ENCODE data around the gene GBE1.

DNA sequence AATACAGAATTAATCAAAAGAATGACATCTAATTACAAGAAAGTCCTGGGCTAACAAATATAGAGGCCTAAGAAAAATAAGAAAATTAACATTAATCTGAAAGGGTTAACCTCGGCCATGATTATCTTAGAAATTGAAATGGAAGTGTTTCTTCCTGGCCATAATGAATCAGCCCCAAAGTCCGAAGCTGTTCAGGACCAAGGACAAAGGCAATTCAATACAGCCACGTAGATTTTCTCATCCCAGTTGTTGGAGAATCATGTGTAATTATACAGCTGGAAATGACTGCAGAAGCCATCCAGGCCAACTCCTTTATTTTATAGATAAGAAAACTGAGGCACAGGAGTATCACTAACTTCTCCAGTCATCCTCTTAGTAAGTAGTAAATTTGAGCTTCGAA is 38.0 kb upstream of the GBE1 start:
- TF ChIP-seq, protein P1, sequence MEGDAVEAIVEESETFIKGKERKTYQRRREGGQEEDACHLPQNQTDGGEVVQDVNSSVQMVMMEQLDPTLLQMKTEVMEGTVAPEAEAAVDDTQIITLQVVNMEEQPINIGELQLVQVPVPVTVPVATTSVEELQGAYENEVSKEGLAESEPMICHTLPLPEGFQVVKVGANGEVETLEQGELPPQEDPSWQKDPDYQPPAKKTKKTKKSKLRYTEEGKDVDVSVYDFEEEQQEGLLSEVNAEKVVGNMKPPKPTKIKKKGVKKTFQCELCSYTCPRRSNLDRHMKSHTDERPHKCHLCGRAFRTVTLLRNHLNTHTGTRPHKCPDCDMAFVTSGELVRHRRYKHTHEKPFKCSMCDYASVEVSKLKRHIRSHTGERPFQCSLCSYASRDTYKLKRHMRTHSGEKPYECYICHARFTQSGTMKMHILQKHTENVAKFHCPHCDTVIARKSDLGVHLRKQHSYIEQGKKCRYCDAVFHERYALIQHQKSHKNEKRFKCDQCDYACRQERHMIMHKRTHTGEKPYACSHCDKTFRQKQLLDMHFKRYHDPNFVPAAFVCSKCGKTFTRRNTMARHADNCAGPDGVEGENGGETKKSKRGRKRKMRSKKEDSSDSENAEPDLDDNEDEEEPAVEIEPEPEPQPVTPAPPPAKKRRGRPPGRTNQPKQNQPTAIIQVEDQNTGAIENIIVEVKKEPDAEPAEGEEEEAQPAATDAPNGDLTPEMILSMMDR (IDR thresholded peaks at IDR 0.05): no peak
- TF ChIP-seq POLR2A (IDR thresholded peaks at IDR 0.05) (no peak), POLR2AphosphoS5 (IDR thresholded peaks at IDR 0.05; ENCODE audit: insufficient read depth in 1 of 2, low read depth in 1 of 2) (no peak)

Data from vagina (tissue), 2 donors.